C4-2B (cell line): ENCODE measurements around the gene LOXL1.
"Not testable (repeated sequence)": the region's sequence is repeated elsewhere in the genome, so short reads cannot be mapped to it uniquely, and the experiment has no call there.

Experiments
- H3K27ac ChIP-seq: fragments of 450-650 bp; 2 replicates; pipeline ENCODE4 v1.5.1; 2017
- ZFX ChIP-seq: fragments of 450-650 bp; IDR thresholded peaks from 2 replicates; pipeline ENCODE4 v1.6.1; 2017
- TF ChIP-seq, protein P1 (sequence below): fragments of 450-650 bp; conservative IDR thresholded peaks from 2 replicates; pipeline ENCODE4 v1.5.1; 2017; ENCODE audit warnings: mild to moderate bottlenecking

The LOXL1 gene

DNA sequence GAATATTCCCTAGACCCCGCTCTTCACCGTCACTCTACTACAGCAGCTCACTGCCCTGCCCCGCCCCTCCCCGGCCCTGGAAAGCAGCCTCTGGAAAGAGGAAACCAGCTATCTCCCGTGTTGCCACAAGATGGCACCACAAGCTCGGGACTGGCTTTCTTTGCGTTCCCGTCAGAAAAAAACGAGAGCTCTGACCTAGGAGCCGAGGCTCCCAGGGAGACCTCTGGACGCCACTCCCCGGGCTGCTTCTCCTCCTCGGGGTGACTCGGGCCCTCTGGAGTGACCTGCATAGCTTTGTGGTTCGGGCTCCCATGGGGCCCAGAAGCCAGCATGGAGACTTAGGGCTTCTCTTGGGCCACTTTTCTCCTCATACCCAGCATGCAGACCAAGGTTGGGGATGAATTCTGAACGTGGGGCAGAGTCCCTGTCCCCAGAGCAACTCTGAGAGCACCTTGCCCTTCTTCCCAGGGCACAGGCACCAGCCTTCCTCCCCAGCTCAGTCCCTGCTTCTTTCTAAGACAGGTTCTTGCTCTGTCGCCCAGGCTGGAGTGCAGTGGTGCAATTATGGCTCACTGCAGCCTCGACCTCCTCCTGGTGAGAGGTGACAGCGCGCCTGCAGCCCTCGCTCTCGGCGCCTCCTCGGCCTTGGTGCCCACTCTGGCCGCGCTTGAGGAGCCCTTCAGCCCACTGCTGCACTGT lies 46.9 kb downstream of the LOXL1 start:
- no peak for TF ChIP-seq ZFX
- TF ChIP-seq, protein P1, sequence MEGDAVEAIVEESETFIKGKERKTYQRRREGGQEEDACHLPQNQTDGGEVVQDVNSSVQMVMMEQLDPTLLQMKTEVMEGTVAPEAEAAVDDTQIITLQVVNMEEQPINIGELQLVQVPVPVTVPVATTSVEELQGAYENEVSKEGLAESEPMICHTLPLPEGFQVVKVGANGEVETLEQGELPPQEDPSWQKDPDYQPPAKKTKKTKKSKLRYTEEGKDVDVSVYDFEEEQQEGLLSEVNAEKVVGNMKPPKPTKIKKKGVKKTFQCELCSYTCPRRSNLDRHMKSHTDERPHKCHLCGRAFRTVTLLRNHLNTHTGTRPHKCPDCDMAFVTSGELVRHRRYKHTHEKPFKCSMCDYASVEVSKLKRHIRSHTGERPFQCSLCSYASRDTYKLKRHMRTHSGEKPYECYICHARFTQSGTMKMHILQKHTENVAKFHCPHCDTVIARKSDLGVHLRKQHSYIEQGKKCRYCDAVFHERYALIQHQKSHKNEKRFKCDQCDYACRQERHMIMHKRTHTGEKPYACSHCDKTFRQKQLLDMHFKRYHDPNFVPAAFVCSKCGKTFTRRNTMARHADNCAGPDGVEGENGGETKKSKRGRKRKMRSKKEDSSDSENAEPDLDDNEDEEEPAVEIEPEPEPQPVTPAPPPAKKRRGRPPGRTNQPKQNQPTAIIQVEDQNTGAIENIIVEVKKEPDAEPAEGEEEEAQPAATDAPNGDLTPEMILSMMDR = peak; percentile 93
- no peak overlapping the region for H3K27ac ChIP-seq

GRCh38 chr15:73973683-73974200 lies 47.5 kb downstream of the LOXL1 start:
- H3K27ac ChIP-seq = not testable (repeated sequence)

DNA sequence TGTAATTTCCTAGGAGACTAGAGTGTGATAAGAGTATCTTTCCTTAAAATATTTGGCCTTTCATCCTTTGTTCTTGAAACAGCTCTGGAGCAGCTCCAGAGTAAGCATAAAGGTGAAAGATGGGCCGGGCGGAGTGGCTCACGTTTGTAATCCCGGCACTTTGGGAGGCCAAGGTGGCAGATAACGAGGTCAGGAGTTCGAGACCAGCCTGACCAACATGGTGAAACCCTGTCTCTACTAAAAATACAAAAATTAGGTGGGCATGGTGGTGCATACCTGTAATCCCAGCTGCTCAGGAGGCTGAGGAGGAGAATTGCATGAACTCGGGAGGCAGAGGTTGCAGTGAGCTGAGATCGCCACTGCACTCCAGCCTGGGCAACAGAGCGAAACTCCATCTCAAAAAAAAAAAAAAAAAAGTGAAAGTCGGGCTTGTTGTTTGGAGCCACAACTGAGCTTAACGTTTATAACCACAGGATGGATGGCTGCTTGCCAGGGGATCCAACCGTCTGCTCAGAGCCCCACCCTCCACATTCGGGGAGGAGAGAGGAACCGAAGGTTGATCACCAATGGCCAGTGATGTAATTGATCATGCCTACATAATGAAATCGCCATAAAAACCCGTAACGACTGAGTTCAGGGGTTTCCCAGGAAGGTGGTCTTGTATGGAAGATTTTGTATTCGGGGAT lies 49.3 kb downstream of the LOXL1 start:
- H3K27ac ChIP-seq = not testable (repeated sequence)

DNA sequence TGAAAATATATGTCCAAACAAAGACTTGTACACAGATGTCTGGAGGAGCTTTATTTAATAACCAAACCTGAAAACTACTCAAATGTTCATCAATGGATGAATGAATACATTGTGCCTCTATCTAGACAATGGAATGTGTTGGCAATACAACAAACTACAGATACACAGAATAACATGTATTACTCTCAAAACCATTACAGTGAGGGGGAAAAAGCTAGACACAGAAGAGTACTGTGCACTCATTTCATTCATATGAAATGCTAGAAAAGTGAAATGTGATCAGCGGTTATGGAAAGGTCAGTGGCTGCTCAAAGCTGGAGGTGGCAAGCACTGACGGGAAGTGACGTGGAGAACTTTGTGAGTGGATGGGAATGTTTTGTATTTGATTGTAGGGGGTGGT lies 52.6 kb downstream of the LOXL1 start:
- H3K27ac ChIP-seq = no peak overlapping the region
- TF ChIP-seq, protein P1 = no peak
- TF ChIP-seq ZFX = no peak

- no peak overlapping the region for H3K27ac ChIP-seq
- TF ChIP-seq ZFX = no peak
- TF ChIP-seq, protein P1 = no peak
Measured at GRCh38 chr15:73979636-73980035, 53.4 kb downstream of the LOXL1 start.

GRCh38 chr15:73981761-73982221 lies 55.5 kb downstream of the LOXL1 start:
- TF ChIP-seq ZFX = no peak
- TF ChIP-seq, protein P1 = no peak
- H3K27ac ChIP-seq = peak overlapping the region; percentile 47; the same call in 1 of the 2 replicates

GRCh38 chr15:73982222-73982962 lies 56.1 kb downstream of the LOXL1 start:
- H3K27ac ChIP-seq = peak overlapping the region; percentile 47; the same call in 1 of the 2 replicates
- no peak for TF ChIP-seq ZFX
- TF ChIP-seq, protein P1 = no peak

- peak overlapping the region; percentile 47 for H3K27ac ChIP-seq
Measured at GRCh38 chr15:73983211-73983727, 57.0 kb downstream of the LOXL1 start.

More at GRCh38 chr15:73983211-73983727, 57.0 kb downstream of the LOXL1 start:
- TF ChIP-seq ZFX = 0 out of 2 replicates have a peak, but pooled peaks have one; percentile 20
- TF ChIP-seq, protein P1 = no peak
